ENCODE data around the gene SPTLC2.

The SPTLC2 gene

DNA sequence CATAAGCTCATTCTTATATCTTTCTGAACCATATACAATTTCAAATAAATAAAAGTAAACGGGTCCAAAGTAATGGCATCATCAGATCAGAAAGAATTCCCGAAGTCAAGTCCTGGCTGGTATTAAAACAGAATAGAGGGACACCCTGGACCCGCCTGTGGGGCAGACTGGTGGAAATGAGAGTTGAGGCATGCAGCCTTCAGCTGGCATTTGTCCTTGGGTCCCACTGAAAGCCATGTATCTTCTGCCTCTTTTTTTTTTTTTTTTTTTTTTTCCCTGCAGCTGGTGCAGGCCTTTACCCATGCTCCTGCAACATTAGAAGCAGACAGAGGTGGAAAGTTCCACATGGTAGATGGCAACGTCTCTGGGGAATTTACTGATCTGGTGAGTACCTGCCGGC lies 148.6 kb downstream of the SPTLC2 start:
- no peak for DNase-seq (ENCODE audit: low read depth)

DNA sequence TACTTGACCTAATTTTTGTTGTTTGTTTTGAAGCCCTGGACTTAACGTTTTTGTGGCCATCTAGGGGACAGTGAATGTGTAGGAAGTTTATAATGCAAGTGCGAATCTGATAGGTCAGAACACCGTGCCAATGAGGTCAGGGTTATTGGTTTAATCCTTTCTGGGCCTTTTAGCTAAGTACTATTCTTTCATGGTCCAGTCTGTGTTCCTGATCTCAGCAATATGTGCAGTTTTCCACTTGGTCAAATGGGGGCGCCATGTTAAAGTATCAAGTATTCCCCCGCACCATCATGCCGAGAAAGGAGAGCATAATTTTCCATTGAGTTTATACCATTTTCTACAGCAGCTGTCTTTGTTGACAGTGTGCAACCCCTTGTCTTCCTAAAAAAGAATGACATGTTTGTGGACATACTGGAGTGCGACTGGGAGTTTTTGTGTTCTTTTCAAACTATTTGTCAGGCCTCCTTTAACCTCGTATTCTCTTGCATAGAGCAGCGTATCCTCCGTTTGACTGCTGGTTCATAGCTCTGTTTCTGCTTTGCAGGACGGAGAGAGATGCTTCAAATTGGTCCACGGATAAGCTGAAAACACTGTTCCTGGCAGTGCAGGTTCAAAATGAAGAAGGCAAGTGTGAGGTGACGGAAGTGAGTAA lies 157.2 kb downstream of the SPTLC2 start:
- DNase-seq (ENCODE audit: low read depth) = peak; percentile 49

DNA sequence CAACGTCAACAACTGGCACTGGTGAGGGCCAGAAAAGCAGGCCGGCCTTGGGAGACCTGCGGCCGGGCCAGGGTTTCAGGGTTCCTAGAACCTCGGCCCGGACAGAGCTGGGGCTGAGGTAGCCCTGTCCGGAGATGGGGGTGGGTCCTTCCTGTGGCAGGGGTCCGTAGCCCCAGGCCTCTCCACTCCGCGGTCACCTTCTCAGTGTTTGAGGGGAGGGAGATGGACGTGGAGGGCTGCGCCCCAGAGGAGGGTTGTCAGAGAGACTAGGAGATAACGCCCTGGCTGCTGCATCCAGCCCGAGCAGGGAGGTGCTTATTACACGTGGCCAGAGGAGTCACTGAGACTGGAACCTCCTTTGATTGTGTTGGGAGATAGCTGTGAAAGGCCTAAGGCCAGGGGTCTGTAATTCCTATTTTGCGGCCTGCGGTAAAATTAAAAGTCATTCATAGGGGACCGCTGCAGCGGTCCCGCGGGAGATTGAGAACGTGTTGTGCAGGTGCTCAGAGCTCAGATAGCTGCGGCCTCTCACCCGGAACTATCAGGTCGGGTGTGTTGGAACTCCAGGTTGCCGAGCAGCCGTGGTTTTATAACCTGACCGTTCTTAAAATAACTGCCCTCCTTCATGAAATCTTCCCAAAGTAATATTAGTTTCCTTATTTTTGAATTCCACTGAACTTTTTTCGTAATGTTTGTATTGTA lies 158.0 kb downstream of the SPTLC2 start:
- peak; percentile 32 for DNase-seq (ENCODE audit: low read depth)

DNA sequence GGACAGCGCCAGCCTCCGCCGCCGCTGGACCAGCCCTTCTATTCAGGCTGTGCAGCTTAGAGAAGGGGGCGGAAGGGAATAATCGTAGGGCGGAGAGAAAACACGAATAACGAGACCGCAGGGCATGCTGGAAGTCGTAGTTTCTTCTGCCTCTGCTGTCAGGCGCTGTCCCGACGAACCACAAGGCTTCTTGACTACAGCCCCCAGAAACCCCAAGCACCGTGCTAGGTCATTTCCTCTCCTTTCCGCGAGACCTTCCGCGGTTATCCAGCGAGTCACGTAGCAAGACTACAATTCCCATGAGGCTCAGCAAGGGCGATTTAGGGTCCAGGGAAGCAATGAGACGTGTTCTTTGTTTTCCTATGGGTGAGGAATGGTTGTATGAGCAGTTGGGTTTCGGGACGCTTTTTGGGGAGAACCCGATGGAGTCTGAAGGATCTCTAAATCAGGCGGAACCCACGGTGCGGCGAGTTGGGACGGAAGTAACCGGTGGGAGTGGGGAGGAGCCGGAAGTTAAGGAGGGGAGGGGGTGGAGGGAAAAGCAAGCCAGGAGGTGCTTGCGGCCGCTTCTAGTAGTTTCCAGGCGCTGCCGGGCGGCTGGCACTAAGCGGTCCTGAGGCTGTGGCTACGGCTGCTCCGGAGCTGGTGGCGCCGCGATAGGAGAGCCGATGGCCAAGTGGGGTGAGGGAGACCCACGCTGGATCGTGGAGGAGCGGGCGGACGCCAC lies 158.8 kb downstream of the SPTLC2 start, which contains the start of the genes AHSA1 and VIPAS39:
AHSA1 (plus strand) TSS at position 572 of the 727 bp plus-strand sequence; CDS start at position 669, 97 bp downstream.
VIPAS39 (minus strand) TSS at position 80 of the 727 bp plus-strand sequence. CDS start 3,499 bp downstream, outside the sequence.
- peak; percentile 84 for DNase-seq (ENCODE audit: low read depth)

DNA sequence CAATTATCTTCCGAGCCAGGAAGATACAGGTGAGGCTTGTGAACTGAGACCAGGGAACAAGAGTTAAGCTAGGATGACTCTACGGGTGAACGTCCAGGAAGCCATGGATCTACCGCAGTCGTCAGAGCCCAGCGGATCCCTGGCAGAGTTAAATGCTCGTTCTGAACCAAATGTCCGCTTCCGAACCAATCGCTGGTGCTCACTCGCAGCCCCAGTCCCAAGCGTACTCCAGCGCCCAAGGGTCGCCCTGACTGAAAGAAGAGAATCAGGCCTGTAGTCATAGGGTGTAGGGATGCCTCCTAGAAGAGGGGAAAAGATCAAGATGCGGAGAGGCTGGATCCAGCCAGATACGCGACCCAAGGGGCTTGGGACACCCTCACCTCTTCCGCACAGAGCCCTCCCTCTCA lies 159.3 kb downstream of the SPTLC2 start:
- no peak for DNase-seq (ENCODE audit: low read depth)

Data from activated T-cell treated with anti-CD3 and anti-CD28 coated beads for 48 hours (primary cell).